ENCODE measurements around the gene BAHCC1.
A peak's percentile ranks its signal among the peaks of the same experiment; 100 is the strongest.

Gene BAHCC1

DNA sequence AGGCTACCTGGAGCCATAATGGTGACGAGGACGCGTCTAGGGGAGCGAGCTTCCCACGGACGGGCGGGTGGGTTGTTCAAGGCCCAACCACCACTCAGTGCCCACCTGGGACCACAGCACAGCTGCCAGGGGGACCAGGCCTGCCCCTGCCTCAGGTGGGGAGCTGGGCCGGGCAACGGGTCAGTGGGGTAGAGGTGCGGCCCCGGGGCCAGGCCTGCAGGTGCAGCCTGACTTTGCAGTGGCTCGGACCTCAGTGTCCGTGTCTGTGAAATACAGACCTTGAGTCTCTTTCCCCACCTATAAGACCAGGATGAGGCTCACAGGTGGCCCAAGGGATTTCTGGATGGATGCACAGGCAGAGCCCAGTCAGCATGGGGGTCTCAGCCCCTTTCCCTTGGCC, 74.0 kb downstream of the BAHCC1 start:
- H3K9ac ChIP-seq (ENCODE audit: low read length): no peak overlapping the region
- H3K36me3 ChIP-seq (replicated peaks; ENCODE audit: insufficient read depth, low read length): no peaks in the 10 kb centered on the region
- H3F3A ChIP-seq (ENCODE audit: insufficient read depth, low read length): no peaks in the 10 kb centered on the region
- TF ChIP-seq EZH2 (optimal IDR thresholded peaks at IDR 0.05; ENCODE audit: low read depth, low read length) (no peak), EZH2phosphoT487 (IDR thresholded peaks at IDR 0.05; ENCODE audit: low read length) (no peak)
- TF ChIP-seq, protein P1, sequence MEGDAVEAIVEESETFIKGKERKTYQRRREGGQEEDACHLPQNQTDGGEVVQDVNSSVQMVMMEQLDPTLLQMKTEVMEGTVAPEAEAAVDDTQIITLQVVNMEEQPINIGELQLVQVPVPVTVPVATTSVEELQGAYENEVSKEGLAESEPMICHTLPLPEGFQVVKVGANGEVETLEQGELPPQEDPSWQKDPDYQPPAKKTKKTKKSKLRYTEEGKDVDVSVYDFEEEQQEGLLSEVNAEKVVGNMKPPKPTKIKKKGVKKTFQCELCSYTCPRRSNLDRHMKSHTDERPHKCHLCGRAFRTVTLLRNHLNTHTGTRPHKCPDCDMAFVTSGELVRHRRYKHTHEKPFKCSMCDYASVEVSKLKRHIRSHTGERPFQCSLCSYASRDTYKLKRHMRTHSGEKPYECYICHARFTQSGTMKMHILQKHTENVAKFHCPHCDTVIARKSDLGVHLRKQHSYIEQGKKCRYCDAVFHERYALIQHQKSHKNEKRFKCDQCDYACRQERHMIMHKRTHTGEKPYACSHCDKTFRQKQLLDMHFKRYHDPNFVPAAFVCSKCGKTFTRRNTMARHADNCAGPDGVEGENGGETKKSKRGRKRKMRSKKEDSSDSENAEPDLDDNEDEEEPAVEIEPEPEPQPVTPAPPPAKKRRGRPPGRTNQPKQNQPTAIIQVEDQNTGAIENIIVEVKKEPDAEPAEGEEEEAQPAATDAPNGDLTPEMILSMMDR (IDR thresholded peaks at IDR 0.05; ENCODE audit: low read length): no peak
- no peaks in the 10 kb centered on the region for H4K20me1 ChIP-seq (ENCODE audit: insufficient read depth, low read length)
- no peaks in the 10 kb centered on the region for H3K79me2 ChIP-seq (ENCODE audit: low read length)
- DNase-seq: no peak
- no peaks in the 10 kb centered on the region for H3K4me1 ChIP-seq (ENCODE audit: low read length)
- peaks cover 95% of the 10 kb centered on the region for H3K27me3 ChIP-seq (replicated peaks; ENCODE audit: insufficient read depth, low read length)
- H3K9me2 ChIP-seq (replicated peaks; ENCODE audit: insufficient read depth, low read length): no peaks in the 10 kb centered on the region
- H3K4me2 ChIP-seq (ENCODE audit: low read depth, low read length): no peak overlapping the region
- no peak overlapping the region for H3K4me3 ChIP-seq (ENCODE audit: low read length)
- no peaks in the 10 kb centered on the region for H3K9me3 ChIP-seq (replicated peaks; ENCODE audit: insufficient read depth, low read length)
- H2AFZ ChIP-seq (ENCODE audit: low read length): no peak overlapping the region
- no peak overlapping the region for H3K27ac ChIP-seq (ENCODE audit: low read length)

DNA sequence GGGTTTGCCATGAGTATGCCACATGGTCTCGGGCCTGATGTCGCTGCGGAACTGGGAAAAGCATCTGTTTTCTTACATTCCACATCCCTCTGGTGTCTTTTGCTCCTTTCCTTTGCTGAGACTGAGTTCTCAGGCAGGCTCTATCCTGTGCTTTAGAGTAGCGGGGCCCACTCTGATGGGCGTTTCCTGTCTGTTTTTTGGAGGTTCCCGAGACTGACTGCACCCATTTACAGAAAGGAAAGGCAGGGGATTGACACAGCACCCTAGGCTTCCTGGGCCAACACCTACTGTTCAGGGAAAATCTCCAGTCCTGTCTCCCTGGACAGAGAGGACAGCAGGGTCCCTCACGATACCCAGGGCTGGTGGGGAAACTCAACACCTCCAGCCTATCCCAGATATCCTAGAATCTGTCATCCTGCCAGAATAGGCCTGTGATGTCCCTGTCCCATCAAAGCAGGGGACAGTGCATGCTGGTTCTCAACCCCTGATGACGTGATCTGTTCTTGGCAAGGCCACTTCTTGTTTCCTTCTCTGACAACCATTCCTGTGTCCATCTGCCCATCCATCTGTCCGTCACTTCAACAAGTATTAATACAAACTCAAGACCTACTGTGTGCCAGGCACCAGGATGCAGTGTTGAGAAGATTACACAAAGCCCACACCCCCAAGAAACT, 75.2 kb downstream of the BAHCC1 start:
- no peak overlapping the region for H3K27ac ChIP-seq (ENCODE audit: low read length)
- H3K9ac ChIP-seq (ENCODE audit: low read length): no peak overlapping the region
- H3K27me3 ChIP-seq (replicated peaks; ENCODE audit: insufficient read depth, low read length): peaks cover 95% of the 10 kb centered on the region
- no peaks in the 10 kb centered on the region for H3K4me1 ChIP-seq (ENCODE audit: low read length)
- no peak overlapping the region for H3K4me2 ChIP-seq (ENCODE audit: low read depth, low read length)
- no peaks in the 10 kb centered on the region for H3K79me2 ChIP-seq (ENCODE audit: low read length)
- TF ChIP-seq, protein P1 (IDR thresholded peaks at IDR 0.05; ENCODE audit: low read length): no peak
- TF ChIP-seq EZH2phosphoT487 (IDR thresholded peaks at IDR 0.05; ENCODE audit: low read length) (no peak), EZH2 (optimal IDR thresholded peaks at IDR 0.05; ENCODE audit: low read depth, low read length) (no peak)
- no peak overlapping the region for H2AFZ ChIP-seq (ENCODE audit: low read length)
- no peaks in the 10 kb centered on the region for H3K36me3 ChIP-seq (replicated peaks; ENCODE audit: insufficient read depth, low read length)
- no peak for DNase-seq
- no peaks in the 10 kb centered on the region for H3K9me2 ChIP-seq (replicated peaks; ENCODE audit: insufficient read depth, low read length)
- no peaks in the 10 kb centered on the region for H3K9me3 ChIP-seq (replicated peaks; ENCODE audit: insufficient read depth, low read length)
- H4K20me1 ChIP-seq (ENCODE audit: insufficient read depth, low read length): no peaks in the 10 kb centered on the region
- H3K4me3 ChIP-seq (ENCODE audit: low read length): no peak overlapping the region
- no peaks in the 10 kb centered on the region for H3F3A ChIP-seq (ENCODE audit: insufficient read depth, low read length)

DNA sequence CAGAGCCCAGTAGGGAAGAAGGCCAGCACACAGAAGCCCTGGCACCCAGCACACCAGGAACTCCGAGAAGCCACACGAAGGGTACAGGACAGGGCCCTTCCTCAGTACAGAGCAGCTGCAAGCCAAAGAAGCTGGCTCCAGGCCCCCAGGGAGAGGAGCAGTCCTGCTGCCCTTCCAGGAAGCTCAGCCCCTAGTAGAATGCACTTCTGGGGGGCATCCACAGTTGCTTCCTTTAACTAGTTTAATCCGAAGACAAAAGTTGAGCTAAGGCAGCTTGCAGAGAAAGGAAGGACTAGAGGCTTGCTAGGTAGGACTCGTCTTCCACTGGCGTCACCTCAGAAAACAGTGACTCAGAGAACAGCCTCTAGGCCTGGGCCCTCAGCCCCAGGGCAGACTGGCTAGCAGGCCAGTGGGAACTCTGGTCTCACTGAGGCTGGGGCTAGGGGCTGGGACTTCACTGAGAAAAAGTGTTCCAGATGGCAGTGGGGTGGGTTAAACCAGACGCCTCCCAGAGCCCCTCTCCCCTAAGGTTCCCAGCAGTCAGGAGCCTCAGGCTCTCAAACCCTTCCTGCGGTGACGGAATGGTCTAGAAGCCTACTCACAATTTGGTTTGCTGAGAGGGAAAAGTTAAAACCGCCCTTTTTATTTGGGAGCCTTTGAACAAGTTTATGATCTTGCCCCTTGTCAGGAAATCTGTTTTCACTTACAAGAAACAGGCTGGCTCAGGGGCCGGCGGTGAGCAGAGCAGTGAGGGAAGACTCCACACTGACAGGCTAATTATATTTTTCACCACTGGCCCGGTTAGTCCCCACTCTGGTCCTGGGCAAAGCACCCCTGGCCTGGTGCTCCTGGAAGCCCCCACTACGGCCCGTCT, 75.9 kb downstream of the BAHCC1 start:
- peaks cover 95% of the 10 kb centered on the region for H3K27me3 ChIP-seq (replicated peaks; ENCODE audit: insufficient read depth, low read length)
- no peak overlapping the region for H3K4me3 ChIP-seq (ENCODE audit: low read length)
- H3K9me3 ChIP-seq (replicated peaks; ENCODE audit: insufficient read depth, low read length): no peaks in the 10 kb centered on the region
- no peak overlapping the region for H3K27ac ChIP-seq (ENCODE audit: low read length)
- H3K36me3 ChIP-seq (replicated peaks; ENCODE audit: insufficient read depth, low read length): no peaks in the 10 kb centered on the region
- no peaks in the 10 kb centered on the region for H3F3A ChIP-seq (ENCODE audit: insufficient read depth, low read length)
- TF ChIP-seq EZH2phosphoT487 (IDR thresholded peaks at IDR 0.05; ENCODE audit: low read length) (no peak), EZH2 (optimal IDR thresholded peaks at IDR 0.05; ENCODE audit: low read depth, low read length) (no peak)
- TF ChIP-seq, protein P1 (IDR thresholded peaks at IDR 0.05; ENCODE audit: low read length): no peak
- H3K9ac ChIP-seq (ENCODE audit: low read length): no peak overlapping the region
- H4K20me1 ChIP-seq (ENCODE audit: insufficient read depth, low read length): no peaks in the 10 kb centered on the region
- no peak for DNase-seq
- H3K4me2 ChIP-seq (ENCODE audit: low read depth, low read length): no peak overlapping the region
- peak overlapping the region; percentile 45; the same call in 1 of the 2 replicates for H2AFZ ChIP-seq (ENCODE audit: low read length)
- H3K4me1 ChIP-seq (ENCODE audit: low read length): no peaks in the 10 kb centered on the region
- no peaks in the 10 kb centered on the region for H3K79me2 ChIP-seq (ENCODE audit: low read length)
- no peaks in the 10 kb centered on the region for H3K9me2 ChIP-seq (replicated peaks; ENCODE audit: insufficient read depth, low read length)
